OCI-M2 (cell line): ENCODE measurements around the gene CPEB2.
"Not testable (repeated sequence)": the region's sequence is repeated elsewhere in the genome, so short reads cannot be mapped to it uniquely, and the experiment has no call there.

Experiments
- DNase-seq: peaks from one replicate; lab custom pipeline; 2025; ENCODE audit not compliant: unreplicated experiment; lab: John Stamatoyannopoulos, UW

CPEB2 gene

GRCh38 chr4:15043922-15044321, 41.6 kb downstream of the CPEB2 start:
- no peak for DNase-seq

GRCh38 chr4:15054541-15054940, 52.3 kb downstream of the CPEB2 start:
- no peak for DNase-seq

GRCh38 chr4:15060213-15060612, 57.9 kb downstream of the CPEB2 start:
- DNase-seq, result no peak

- DNase-seq, result no peak
Observed at GRCh38 chr4:15063341-15063740, 61.1 kb downstream of the CPEB2 start.

- no peak for DNase-seq
Observed at GRCh38 chr4:15065516-15065915, 63.2 kb downstream of the CPEB2 start.

GRCh38 chr4:15066140-15066539, 63.9 kb downstream of the CPEB2 start:
- no peak for DNase-seq

GRCh38 chr4:15068298-15068697, 66.0 kb downstream of the CPEB2 start:
- DNase-seq, result no peak

GRCh38 chr4:15075875-15076274, 73.6 kb downstream of the CPEB2 start:
- no peak for DNase-seq

GRCh38 chr4:15077969-15078368, 75.7 kb downstream of the CPEB2 start:
- no peak for DNase-seq

GRCh38 chr4:15078682-15079642, 76.7 kb downstream of the CPEB2 start:
- no peak for DNase-seq

- DNase-seq, result no peak
Observed at GRCh38 chr4:15084780-15085179, 82.5 kb downstream of the CPEB2 start.

- DNase-seq, result not testable (repeated sequence)
Observed at GRCh38 chr4:15085762-15086161, 83.5 kb downstream of the CPEB2 start.

- not testable (repeated sequence) for DNase-seq
Observed at GRCh38 chr4:15086259-15086658, 84.0 kb downstream of the CPEB2 start.

- no peak for DNase-seq
Observed at GRCh38 chr4:15088394-15089035, 86.2 kb downstream of the CPEB2 start.

- DNase-seq, result no peak
Observed at GRCh38 chr4:15089979-15090378, 87.7 kb downstream of the CPEB2 start.

- DNase-seq, result no peak
Observed at GRCh38 chr4:15100380-15100779, 98.1 kb downstream of the CPEB2 start.

- DNase-seq, result no peak
Observed at GRCh38 chr4:15100994-15101695, 98.9 kb downstream of the CPEB2 start.

GRCh38 chr4:15104825-15105224, 102.5 kb downstream of the CPEB2 start:
- no peak for DNase-seq

- DNase-seq, result no peak
Observed at GRCh38 chr4:15106399-15106798, 104.1 kb downstream of the CPEB2 start.

- DNase-seq, result no peak
Observed at GRCh38 chr4:15109600-15109999, 107.3 kb downstream of the CPEB2 start.

GRCh38 chr4:15110120-15110571, 107.9 kb downstream of the CPEB2 start:
- no peak for DNase-seq
